Fibroblast of the aortic adventitia (primary cell): ENCODE results near the gene DENND1A. TPM values are rescaled to one million over a fixed set of nuclear protein-coding genes. Genes with fewer than 3 reads are reported as not detected.

Experiments used
- DNase-seq: peaks from one replicate; pipeline ENCODE4 v3.0.0-alpha.2; 2010; ENCODE audit warnings: low read depth
- H3K4me3 ChIP-seq: 2 replicates; pipeline ENCODE4 v1.5.1; 2011; ENCODE audit warnings: low read depth, mild to moderate bottlenecking, control low read depth, low read length, moderate library complexity
- CTCF ChIP-seq: IDR thresholded peaks from 2 replicates; pipeline ENCODE4 v1.5.1; 2011; ENCODE audit warnings: mild to moderate bottlenecking, low read length, control low read depth, inconsistent platforms; ENCODE audit not compliant: insufficient read depth
- total RNA-seq: library from RNA; depleted of rRNA; stranded (reverse); fragments of >200 nt; gene quantifications from 2 replicates; pipeline ENCODE4 v1.2.3, GENCODE V29; 2012; ENCODE audit warnings: low replicate concordance

Gene DENND1A
- total RNA-seq, 1 donor: 27.7 TPM

DNA sequence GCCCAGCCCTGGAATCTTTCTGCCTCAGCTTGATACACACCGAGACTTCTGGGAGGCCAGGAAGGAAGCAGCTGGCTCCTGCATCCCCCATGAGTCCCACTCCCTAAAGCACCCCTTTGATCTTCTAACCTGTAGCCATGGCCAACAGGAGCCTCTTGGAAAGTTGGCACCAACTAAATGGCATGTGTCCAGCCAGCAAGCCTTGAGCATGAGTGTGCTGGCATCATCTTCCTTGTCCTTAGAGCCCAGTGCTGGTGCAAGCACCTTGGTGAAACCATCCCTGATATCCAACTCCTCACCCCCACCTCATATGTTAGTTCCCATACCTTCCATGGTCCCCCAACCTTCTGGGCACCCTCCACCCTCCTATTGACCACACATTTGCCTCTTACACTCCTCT lies 443.5 kb downstream of the DENND1A start:
- no peak overlapping the region for H3K4me3 ChIP-seq
- no peak for TF ChIP-seq CTCF
- no peak for DNase-seq

DNA sequence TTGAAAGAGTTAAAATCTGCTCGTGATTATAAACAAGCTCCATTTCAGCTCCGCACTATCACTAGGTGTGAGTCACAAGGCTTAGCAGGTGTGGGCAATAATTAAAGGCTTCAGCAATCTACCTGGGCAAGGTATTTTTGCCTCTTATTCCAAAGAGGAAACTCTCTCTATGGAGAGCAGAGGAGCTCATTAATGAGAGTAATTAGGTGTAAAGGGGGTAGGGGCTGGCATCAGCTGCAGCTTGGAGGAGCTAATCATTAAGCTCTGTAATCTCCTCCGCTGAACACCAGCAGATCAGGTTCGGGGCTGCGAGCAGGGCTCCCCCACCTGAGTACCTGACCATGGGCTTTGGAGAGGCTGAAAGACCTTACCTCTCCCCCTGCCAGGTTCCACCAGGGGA lies 444.7 kb downstream of the DENND1A start:
- H3K4me3 ChIP-seq: no peak overlapping the region
- no peak for TF ChIP-seq CTCF
- no peak for DNase-seq

DNA sequence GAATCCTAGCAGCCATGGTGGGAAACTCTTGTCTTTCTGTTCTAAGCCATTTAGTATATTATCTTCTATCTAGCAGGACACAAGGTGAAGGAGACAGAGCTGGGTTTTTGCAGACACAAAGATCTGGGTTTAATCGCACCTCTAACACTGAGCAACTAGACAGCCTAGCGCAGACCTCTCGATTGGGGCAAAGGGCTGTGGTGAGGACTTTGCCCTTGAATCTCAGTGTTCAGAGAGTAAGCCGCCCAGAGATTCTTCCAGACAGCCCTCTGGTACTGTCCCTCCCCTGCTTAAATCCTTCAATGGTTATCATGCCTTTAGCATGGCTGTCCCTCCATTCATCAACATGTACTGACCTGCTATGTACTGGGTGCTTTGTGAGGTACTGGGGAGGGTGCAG lies 445.8 kb downstream of the DENND1A start:
- no peak for DNase-seq
- TF ChIP-seq CTCF: no peak
- H3K4me3 ChIP-seq: no peak overlapping the region

- no peak for DNase-seq
- no peak for TF ChIP-seq CTCF
Observed at GRCh38 chr9:123483191-123483803, 446.6 kb downstream of the DENND1A start.

GRCh38 chr9:123482295-123482968 lies 447.5 kb downstream of the DENND1A start:
- no peak overlapping the region for H3K4me3 ChIP-seq
- TF ChIP-seq CTCF: no peak
- no peak for DNase-seq

More at GRCh38 chr9:123483191-123483803, 446.6 kb downstream of the DENND1A start:
- no peak overlapping the region for H3K4me3 ChIP-seq

DNA sequence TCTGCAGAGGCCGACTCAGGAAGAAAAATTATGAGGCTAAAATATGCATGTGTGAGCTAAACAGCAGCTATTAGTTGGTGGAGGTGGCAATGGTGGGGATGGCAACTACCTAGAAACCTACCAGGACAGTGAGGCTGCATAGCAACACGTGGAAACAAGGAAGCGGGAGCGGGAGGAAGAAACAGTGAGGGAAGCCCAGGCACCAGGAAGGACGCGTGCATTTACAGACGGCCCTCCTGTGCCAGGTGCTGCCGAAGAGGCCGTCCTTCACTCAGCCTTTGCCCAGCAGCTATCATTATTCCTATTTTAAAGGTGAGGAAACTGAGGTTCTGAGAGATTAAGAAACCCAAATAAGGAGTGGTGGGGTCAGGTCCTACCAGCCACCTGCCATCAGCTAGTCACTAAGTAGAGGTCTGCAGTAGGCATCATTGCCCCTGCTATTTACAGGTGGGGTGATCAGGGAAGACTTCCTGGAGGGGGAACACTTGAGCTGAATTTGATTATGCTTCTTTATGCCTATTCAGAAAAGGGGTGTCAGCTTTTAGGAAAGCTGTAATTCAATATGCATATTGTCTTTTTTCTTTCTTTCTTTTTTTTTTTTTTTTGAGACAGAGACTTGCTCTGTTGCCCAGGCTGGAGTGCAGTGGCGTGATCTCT lies 448.6 kb downstream of the DENND1A start:
- TF ChIP-seq CTCF: no peak
- no peak overlapping the region for H3K4me3 ChIP-seq
- DNase-seq: no peak
